ENCODE data around the gene ZNF331.

Gene ZNF331

GRCh38 chr19:53537121-53537520, 824 bp upstream of the ZNF331 start:
- TF ChIP-seq EZH2phosphoT487 (IDR thresholded peaks at IDR 0.05; ENCODE audit: borderline replicate concordance, low read length) = no peak
- TF ChIP-seq CTCF (IDR thresholded peaks at IDR 0.05; ENCODE audit: low read depth, low read length, poor library complexity, severe bottlenecking) = no peak
- peaks cover 20% of the 10 kb centered on the region; the same call in 1 of the 2 replicates for H3K9me3 ChIP-seq (ENCODE audit: control insufficient read depth, insufficient read depth, low read length)
- H3K79me2 ChIP-seq (ENCODE audit: control insufficient read depth, low read length) = no peaks in the 10 kb centered on the region
- no peaks in the 10 kb centered on the region for H3F3A ChIP-seq (ENCODE audit: control insufficient read depth, insufficient read depth)
- no peak overlapping the region for H3K27ac ChIP-seq (ENCODE audit: low read depth, low read length)
- no peak overlapping the region for H3K4me3 ChIP-seq (ENCODE audit: low read length)
- no peaks in the 10 kb centered on the region for H3K9me2 ChIP-seq (replicated peaks; ENCODE audit: control insufficient read depth, low read length)
- no peaks in the 10 kb centered on the region for H3K36me3 ChIP-seq (ENCODE audit: control insufficient read depth, low read length)
- H3K4me1 ChIP-seq (ENCODE audit: control insufficient read depth, low read length) = no peaks in the 10 kb centered on the region
- no peaks in the 10 kb centered on the region for H3K27me3 ChIP-seq (ENCODE audit: control insufficient read depth, low read length)
- H3K4me2 ChIP-seq (ENCODE audit: low read length) = no peak overlapping the region
- H4K20me1 ChIP-seq (ENCODE audit: control insufficient read depth, insufficient read depth, low read depth, low read length) = no peaks in the 10 kb centered on the region

- no peaks in the 10 kb centered on the region for H3K36me3 ChIP-seq (ENCODE audit: control insufficient read depth, low read length)
- no peak overlapping the region for H3K4me2 ChIP-seq (ENCODE audit: low read length)
- H3K27me3 ChIP-seq (ENCODE audit: control insufficient read depth, low read length) = no peaks in the 10 kb centered on the region
- no peaks in the 10 kb centered on the region for H3K4me1 ChIP-seq (ENCODE audit: control insufficient read depth, low read length)
- H3K9me3 ChIP-seq (ENCODE audit: control insufficient read depth, insufficient read depth, low read length) = peaks cover 20% of the 10 kb centered on the region; the same call in 1 of the 2 replicates
- TF ChIP-seq EZH2phosphoT487 (IDR thresholded peaks at IDR 0.05; ENCODE audit: borderline replicate concordance, low read length) = no peak
- no peak for TF ChIP-seq CTCF (IDR thresholded peaks at IDR 0.05; ENCODE audit: low read depth, low read length, poor library complexity, severe bottlenecking)
- H3K79me2 ChIP-seq (ENCODE audit: control insufficient read depth, low read length) = no peaks in the 10 kb centered on the region
- H3K9me2 ChIP-seq (replicated peaks; ENCODE audit: control insufficient read depth, low read length) = no peaks in the 10 kb centered on the region
- no peaks in the 10 kb centered on the region for H4K20me1 ChIP-seq (ENCODE audit: control insufficient read depth, insufficient read depth, low read depth, low read length)
- H3F3A ChIP-seq (ENCODE audit: control insufficient read depth, insufficient read depth) = no peaks in the 10 kb centered on the region
- H3K27ac ChIP-seq (ENCODE audit: low read depth, low read length) = no peak overlapping the region
- no peak overlapping the region for H3K4me3 ChIP-seq (ENCODE audit: low read length)
Observed at GRCh38 chr19:53538378-53539109, 599 bp downstream of the ZNF331 start.

GRCh38 chr19:53540091-53540490, 2.1 kb downstream of the ZNF331 start:
- no peak overlapping the region for H3K27ac ChIP-seq (ENCODE audit: low read depth, low read length)
- TF ChIP-seq EZH2phosphoT487 (IDR thresholded peaks at IDR 0.05; ENCODE audit: borderline replicate concordance, low read length) (no peak), CTCF (IDR thresholded peaks at IDR 0.05; ENCODE audit: low read depth, low read length, poor library complexity, severe bottlenecking) (no peak)
- no peaks in the 10 kb centered on the region for H3K36me3 ChIP-seq (ENCODE audit: control insufficient read depth, low read length)
- H3K4me2 ChIP-seq (ENCODE audit: low read length) = no peak overlapping the region
- no peaks in the 10 kb centered on the region for H3F3A ChIP-seq (ENCODE audit: control insufficient read depth, insufficient read depth)
- H3K9me3 ChIP-seq (ENCODE audit: control insufficient read depth, insufficient read depth, low read length) = peaks cover 19% of the 10 kb centered on the region; the same call in 1 of the 2 replicates
- H3K27me3 ChIP-seq (ENCODE audit: control insufficient read depth, low read length) = no peaks in the 10 kb centered on the region
- H3K9me2 ChIP-seq (replicated peaks; ENCODE audit: control insufficient read depth, low read length) = no peaks in the 10 kb centered on the region
- no peaks in the 10 kb centered on the region for H3K79me2 ChIP-seq (ENCODE audit: control insufficient read depth, low read length)
- no peaks in the 10 kb centered on the region for H4K20me1 ChIP-seq (ENCODE audit: control insufficient read depth, insufficient read depth, low read depth, low read length)
- H3K4me3 ChIP-seq (ENCODE audit: low read length) = no peak overlapping the region
- no peaks in the 10 kb centered on the region for H3K4me1 ChIP-seq (ENCODE audit: control insufficient read depth, low read length)
